GM23338 (cell line): ENCODE data around the gene PHF21A. TPM values are rescaled to one million over a fixed set of nuclear protein-coding genes. Genes with fewer than 3 reads are reported as not detected.

Experiments used
- ATAC-seq: fragments of 200-7000 bp; cut with Tn5 transposase; 3 replicates; pipeline ENCODE4 v1.9.1; 2020
- DNase-seq: peaks from one replicate; pipeline ENCODE4 v3.0.0-alpha.2; 2015; ENCODE audit warnings: low spot score
- H2AFZ ChIP-seq: fragments of 200-600 bp; sonication (generic); 2 replicates; pipeline ENCODE4 v1.8.0; 2016; ENCODE audit warnings: antibody characterized with exemption, mild to moderate bottlenecking, moderate library complexity
- H3F3A ChIP-seq: fragments of 200-600 bp; sonication (generic); replicated peaks from 2 replicates; pipeline ENCODE4 v1.8.0; 2017; ENCODE audit warnings: antibody characterized with exemption, mixed run types, low read depth
- H3K27ac ChIP-seq: fragments of 200-600 bp; sonication (generic); 2 replicates; pipeline ENCODE4 v1.6.1; 2016; ENCODE audit warnings: low read depth
- H3K27me3 ChIP-seq: fragments of 200-600 bp; sonication (generic); 2 replicates; pipeline ENCODE4 v1.8.0; 2016; ENCODE audit warnings: mild to moderate bottlenecking, mixed run types, moderate library complexity; ENCODE audit not compliant: insufficient read depth
- H3K36me3 ChIP-seq: fragments of 200-600 bp; sonication (generic); 2 replicates; pipeline ENCODE4 v1.8.0; 2016; ENCODE audit warnings: mild to moderate bottlenecking; ENCODE audit not compliant: insufficient read depth
- H3K4me1 ChIP-seq: fragments of 200-600 bp; sonication (generic); 2 replicates; pipeline ENCODE4 v1.8.0; 2016; ENCODE audit warnings: mild to moderate bottlenecking, moderate library complexity; ENCODE audit not compliant: insufficient read depth
- H3K4me2 ChIP-seq: fragments of 200-600 bp; sonication (generic); 2 replicates; pipeline ENCODE4 v1.7.1; 2017; ENCODE audit warnings: mixed run types
- H3K4me3 ChIP-seq: fragments of 200-600 bp; sonication (generic); 2 replicates; pipeline ENCODE4 v1.6.1; 2016; ENCODE audit warnings: mixed run types
- H3K79me2 ChIP-seq: fragments of 200-600 bp; sonication (generic); replicated peaks from 2 replicates; pipeline ENCODE4 v1.8.0; 2017; ENCODE audit warnings: mild to moderate bottlenecking; ENCODE audit not compliant: insufficient read depth
- H3K9me2 ChIP-seq: fragments of 200-600 bp; sonication (generic); 2 replicates; pipeline ENCODE4 v1.8.0; 2017; ENCODE audit not compliant: insufficient read depth
- H4K20me1 ChIP-seq: fragments of 200-600 bp; sonication (generic); replicated peaks from 2 replicates; pipeline ENCODE4 v1.8.0; 2017; ENCODE audit warnings: mild to moderate bottlenecking; ENCODE audit not compliant: insufficient read depth
- H3K27ac Mint-ChIP-seq: 2 replicates; pipeline ENCODE4 v1.8.0; 2020; ENCODE audit warnings: inconsistent platforms, mild to moderate bottlenecking, moderate library complexity, mixed read lengths
- H3K27me3 Mint-ChIP-seq: 3 replicates; pipeline ENCODE4 v1.8.0; 2022; ENCODE audit warnings: low read depth, mild to moderate bottlenecking, moderate library complexity, mixed read lengths, inconsistent platforms; ENCODE audit not compliant: insufficient read depth, poor library complexity
- H3K36me3 Mint-ChIP-seq: 3 replicates; pipeline ENCODE4 v1.8.0; 2021; ENCODE audit warnings: low read depth, mild to moderate bottlenecking, inconsistent platforms, moderate library complexity, mixed read lengths
- H3K4me1 Mint-ChIP-seq: 3 replicates; pipeline ENCODE4 v1.8.0; 2020; ENCODE audit warnings: mild to moderate bottlenecking, inconsistent platforms, mixed read lengths
- H3K4me3 Mint-ChIP-seq: 3 replicates; pipeline ENCODE4 v1.8.0; 2021; ENCODE audit warnings: moderate library complexity, mild to moderate bottlenecking, inconsistent platforms, mixed read lengths
- H3K9me3 Mint-ChIP-seq: 3 replicates; pipeline ENCODE4 v1.8.0; 2020; ENCODE audit warnings: moderate library complexity, mild to moderate bottlenecking, inconsistent platforms, mixed read lengths
- CREB1 ChIP-seq: fragments of 250-450 bp; sonication (Bioruptor Pico); IDR thresholded peaks from 2 replicates; pipeline ENCODE4 v1.5.0; 2020; ENCODE audit warnings: low read depth, mild to moderate bottlenecking, moderate library complexity
- EZH2 ChIP-seq: fragments of 200-600 bp; sonication (generic); IDR thresholded peaks from one replicate; pipeline ENCODE4 v1.8.0; 2017; ENCODE audit warnings: antibody characterized with exemption, mild to moderate bottlenecking, low read depth; ENCODE audit not compliant: unreplicated experiment
- POLR2AphosphoS5 ChIP-seq: IDR thresholded peaks from 2 replicates; pipeline ENCODE4 v1.6.1; 2016; ENCODE audit warnings: antibody characterized with exemption, low read depth
- STAT1 ChIP-seq: IDR thresholded peaks from one replicate; pipeline ENCODE4 v1.6.1; 2016; ENCODE audit warnings: antibody characterized with exemption; ENCODE audit not compliant: unreplicated experiment
- ZNF462 ChIP-seq: fragments of 250-450 bp; sonication (Bioruptor Pico); IDR thresholded peaks from 2 replicates; pipeline ENCODE4 v1.5.0; 2020; ENCODE audit warnings: mild to moderate bottlenecking, moderate library complexity
- polyA plus RNA-seq: library from polyadenylated mRNA; unstranded; fragments of >200 nt; fragmentation: Nextera tagmentation; extraction: Ambion mirVana; gene quantifications from 2 replicates; pipeline ENCODE4 v1.2.1, GENCODE V29; 2016
- total RNA-seq: library from RNA; depleted of rRNA; stranded (reverse); fragments of >200 nt; shearing (Covaris generic); gene quantifications from 2 replicates; pipeline ENCODE4 v1.2.3, GENCODE V29; 2014
- TF ChIP-seq, protein P1 (sequence below), 2 experiments: fragments of 200-600 bp in 1 of 2; sonication (generic) in 1 of 2; conservative IDR thresholded peaks; 2 replicates each; pipeline versions ENCODE4 v1.5.1 to v1.6.1; 2016 to 2017; ENCODE audit warnings: antibody characterized with exemption in 2 of 2, low read depth in 2 of 2, mild to moderate bottlenecking in 2 of 2, moderate library complexity in 1 of 2

PHF21A gene
- total and polyA plus RNA-seq, 2 experiments from 2014 or later: 21.7 to 23.6 TPM

DNA sequence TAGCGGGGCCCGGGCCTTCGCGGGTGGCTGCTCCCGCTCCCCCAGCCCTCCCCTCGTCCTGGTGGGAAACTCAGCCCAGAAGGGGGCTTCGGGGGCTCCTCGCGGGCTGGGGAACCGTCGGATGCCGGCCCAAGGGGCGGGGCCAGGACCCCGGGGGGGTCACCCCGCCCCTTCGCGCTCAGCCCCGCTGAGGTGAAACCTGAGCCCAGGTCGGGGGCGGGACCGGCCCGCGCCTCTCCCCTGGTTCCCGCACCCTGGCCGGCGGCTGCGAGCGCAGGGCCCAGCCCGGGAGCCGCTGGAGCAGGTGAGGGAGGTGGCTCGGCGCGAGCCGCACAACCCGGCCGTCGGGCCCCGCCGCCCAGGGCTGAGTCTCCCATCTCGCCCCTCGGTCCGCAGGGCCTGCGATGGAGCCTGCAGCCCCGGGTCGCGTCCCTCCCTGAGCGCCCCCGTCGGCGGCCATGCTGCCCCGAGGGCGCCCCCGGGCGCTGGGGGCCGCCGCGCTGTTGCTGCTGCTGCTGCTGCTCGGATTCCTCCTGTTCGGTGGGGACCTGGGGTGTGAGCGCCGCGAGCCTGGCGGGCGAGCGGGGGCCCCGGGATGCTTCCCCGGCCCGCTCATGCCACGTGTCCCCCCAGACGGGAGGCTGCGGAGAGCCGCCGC is 198.7 kb downstream of the PHF21A start, which contains the start of gene LARGE2:
LARGE2 (plus strand) TSS at position 232 of the 658 bp plus-strand sequence; CDS start at position 459, 227 bp downstream.
- Histone ChIP-seq H3F3A (peaks cover 15% of the 10 kb centered on the region), H3K4me1 (peaks cover 33% of the 10 kb centered on the region), H2AFZ (peak within 1 kb of the TSS; percentile 43; the same call in 1 of the 2 replicates), H3K36me3 (no peaks in the 10 kb centered on the region), H3K27ac (peak within 1 kb of the TSS; percentile 97), H3K4me2 (peak within 1 kb of the TSS; percentile 97), H3K79me2 (peaks cover 19% of the 10 kb centered on the region), H3K27me3 (peaks cover 9% of the 10 kb centered on the region; the same call in 1 of the 2 replicates), H3K4me3 (peak within 1 kb of the TSS; percentile 91), H3K9me2 (no peaks in the 10 kb centered on the region), H4K20me1 (peaks cover 6% of the 10 kb centered on the region; the same call in 1 of the 2 replicates)
- ATAC-seq (peak; percentile 61), DNase-seq (peak; percentile 88)
- H3K27ac Mint-ChIP-seq: peak within 1 kb of the TSS; percentile 95
- peaks cover 35% of the 10 kb centered on the region for H3K27me3 Mint-ChIP-seq
- H3K36me3 Mint-ChIP-seq: peaks cover 33% of the 10 kb centered on the region
- TF ChIP-seq STAT1 (no peak), EZH2 (no peak), CREB1 (peak; percentile 1; the same call in 1 of the 2 replicates), POLR2AphosphoS5 (peak; percentile 55), ZNF462 (no peak)
- TF ChIP-seq, protein P1, sequence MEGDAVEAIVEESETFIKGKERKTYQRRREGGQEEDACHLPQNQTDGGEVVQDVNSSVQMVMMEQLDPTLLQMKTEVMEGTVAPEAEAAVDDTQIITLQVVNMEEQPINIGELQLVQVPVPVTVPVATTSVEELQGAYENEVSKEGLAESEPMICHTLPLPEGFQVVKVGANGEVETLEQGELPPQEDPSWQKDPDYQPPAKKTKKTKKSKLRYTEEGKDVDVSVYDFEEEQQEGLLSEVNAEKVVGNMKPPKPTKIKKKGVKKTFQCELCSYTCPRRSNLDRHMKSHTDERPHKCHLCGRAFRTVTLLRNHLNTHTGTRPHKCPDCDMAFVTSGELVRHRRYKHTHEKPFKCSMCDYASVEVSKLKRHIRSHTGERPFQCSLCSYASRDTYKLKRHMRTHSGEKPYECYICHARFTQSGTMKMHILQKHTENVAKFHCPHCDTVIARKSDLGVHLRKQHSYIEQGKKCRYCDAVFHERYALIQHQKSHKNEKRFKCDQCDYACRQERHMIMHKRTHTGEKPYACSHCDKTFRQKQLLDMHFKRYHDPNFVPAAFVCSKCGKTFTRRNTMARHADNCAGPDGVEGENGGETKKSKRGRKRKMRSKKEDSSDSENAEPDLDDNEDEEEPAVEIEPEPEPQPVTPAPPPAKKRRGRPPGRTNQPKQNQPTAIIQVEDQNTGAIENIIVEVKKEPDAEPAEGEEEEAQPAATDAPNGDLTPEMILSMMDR (conservative IDR thresholded peaks at IDR 0.05; ENCODE audit: low read depth in 2 of 2): 0 out of 4 replicates have a peak, but pooled peaks of 1 of the 2 experiments have one; percentile 3
- H3K4me3 Mint-ChIP-seq: peak within 1 kb of the TSS; percentile 90
- H3K9me3 Mint-ChIP-seq: no peaks in the 10 kb centered on the region; the same call in 2 of the 3 replicates
- H3K4me1 Mint-ChIP-seq: peaks cover 30% of the 10 kb centered on the region
